Pancreas (tissue), 10 donors: ENCODE data around the gene ZNRD2. TPM values are rescaled to one million over a fixed set of nuclear protein-coding genes. Genes with fewer than 3 reads are reported as not detected.

Experiments used
- ATAC-seq, 4 donors: fragments of 200-7000 bp; cut with Tn5 transposase; one replicate each; pipeline versions ENCODE4 v1.8.0 to v1.9.1; 2020; ENCODE audit warnings: mild to moderate bottlenecking in 4 of 4, moderate library complexity in 4 of 4
- DNase-seq, 6 donors: peaks; one replicate each; pipeline ENCODE4 v3.0.0-alpha.2; 2020
- FAIRE-seq: peaks from 2 replicates; lab custom pipeline; 2012; peaks lifted over from hg19 to GRCh38; lab: Jason Lieb, UNC
- H3K27ac ChIP-seq, 4 donors: fragments of 200-600 bp; sonication (generic); 1 replicate in 3 of 4; 2 replicates in 1 of 4; pipeline versions ENCODE4 v1.5.0 to v1.8.0; 2020
- H3K27me3 ChIP-seq, 4 donors: fragments of 200-600 bp; one replicate each; pipeline ENCODE4 v1.8.0; 2021
- H3K36me3 ChIP-seq, 3 donors: fragments of 200-600 bp; sonication (generic) in 1 of 3; one replicate each; pipeline versions ENCODE4 v1.5.0 to v1.8.0; 2020 to 2021
- H3K4me1 ChIP-seq, 3 donors: fragments of 200-600 bp; one replicate each; pipeline ENCODE4 v1.8.0; 2021
- H3K4me3 ChIP-seq, 4 donors: fragments of 200-600 bp; sonication (generic) in 2 of 4; one replicate each; pipeline versions ENCODE4 v1.5.0 to v1.8.0; 2020 to 2021
- H3K9me3 ChIP-seq, 4 donors: fragments of 200-600 bp; one replicate each; pipeline ENCODE4 v1.8.0; 2021
- CTCF ChIP-seq, 4 donors: fragments of 200-600 bp; sonication (generic) in 3 of 4; IDR thresholded peaks; one replicate each; pipeline versions ENCODE4 v1.5.0 to v1.8.0; 2021; ENCODE audit warnings: antibody characterized with exemption in 4 of 4
- WGBS, 2 donors: extraction: QIAGEN DNeasy Blood & Tissue Kit; methylation state at CpG; one replicate each; pipeline ENCODE4 v1.1.7; 2013; 5-methylcytosine and 5-hydroxymethylcytosine counted together
- intact Hi-C, 3 donors: fragments of 100-400 bp; cut with DNase I; formaldehyde crosslinking; loops; one replicate each; pipeline versions ENCODE4 v1.11.1 to v1.14.2; 2022
- polyA plus RNA-seq, 2 donors: library from polyadenylated mRNA; stranded (reverse); fragments of 200-250 nt; gene quantifications; one replicate each; pipeline ENCODE4 v1.2.3, GENCODE V29; 2013
- total RNA-seq, 6 donors: library from RNA; stranded (reverse); fragmentation: NEBNext Ultra II Directional in 4 of 6; extraction: Animal tissue kit (Norgen Biotek cat#: 25700) in 4 of 6; gene quantifications; one replicate each; pipeline versions ENCODE4 v1.2.1 to v1.2.4, GENCODE V29; 2021 to 2023
- donor health status: healthy with polysubstance abuse.
- donor health status: DM: no; HTN: no; CAD: no; lungs with moderate emphysema.
- donor health status: DM: no; HTN: no; CAD: no.
- donor health status: control.
- donor health status: control.
- donor health status: Bipolar disorder and iron deficiency.
- donor health status: DM: yes; HTN: yes; CAD: no.
- donor health status: DM: no; HTN: no; CAD: no.
- donor health status: DM: no; HTN: no; CAD: no.
- donor health status: DM: yes; HTN: yes; CAD: no.

The ZNRD2 gene
- total and polyA plus RNA-seq, 8 donors: 17.8 to 34.8 (median 22.6) TPM

- no peak for DNase-seq
- ATAC-seq: no peak
- H3K4me1 ChIP-seq: peaks cover 5 to 13% (median 7%) of the 10 kb centered on the region in 3 donors
- no peak for FAIRE-seq
- H3K4me3 ChIP-seq: no peak overlapping the region
- TF ChIP-seq CTCF (IDR thresholded peaks at IDR 0.05): no peak
- intact Hi-C loops: no loop called here
- H3K27me3 ChIP-seq: no peaks in the 10 kb centered on the region
- H3K9me3 ChIP-seq: no peaks in the 10 kb centered on the region
- WGBS, 2 donors: 88 to 92% methylated on average over 3 of the region's 3 CpGs
- peaks cover 0 to 9% (median 0%) of the 10 kb centered on the region in 3 donors for H3K36me3 ChIP-seq
- H3K27ac ChIP-seq: no peak overlapping the region
Measured at GRCh38 chr11:65542738-65543390, 27.4 kb upstream of the ZNRD2 start.

- WGBS, 2 donors: 47 to 55% methylated on average over 4 of the region's 4 CpGs
- intact Hi-C loops: no loop called here
- H3K27ac ChIP-seq: peak overlapping the region; percentile 60 to 86 (median 76)
- H3K36me3 ChIP-seq: no peaks in the 10 kb centered on the region
- no peaks in the 10 kb centered on the region for H3K27me3 ChIP-seq
- H3K4me1 ChIP-seq: peaks cover 0 to 13% (median 7%) of the 10 kb centered on the region in 3 donors
- no peaks in the 10 kb centered on the region for H3K9me3 ChIP-seq
- ATAC-seq: peak in 1 of 4 donors; percentile 8
- peak in 2 of 6 donors; percentile 16 to 38 for DNase-seq
- peak overlapping the region in 3 of 4 donors; percentile 19 to 55 (median 39) for H3K4me3 ChIP-seq
- FAIRE-seq: no peak
- no peak for TF ChIP-seq CTCF (IDR thresholded peaks at IDR 0.05)
Measured at GRCh38 chr11:65545853-65546216, 24.4 kb upstream of the ZNRD2 start.

- Histone ChIP-seq H3K27me3 (no peaks in the 10 kb centered on the region), H3K36me3 (no peaks in the 10 kb centered on the region), H3K4me3 (peak overlapping the region; percentile 12 to 55 (median 29)), H3K9me3 (no peaks in the 10 kb centered on the region), H3K27ac (peak overlapping the region; percentile 60 to 86 (median 76)), H3K4me1 (peaks cover 0 to 8% (median 2%) of the 10 kb centered on the region in 3 donors)
- ATAC-seq (peak; percentile 92 to 95 (median 94)), FAIRE-seq (no peak), DNase-seq (peak; percentile 93 to 99 (median 96))
- TF ChIP-seq CTCF (IDR thresholded peaks at IDR 0.05): no peak
- 9 to 12% methylated on average over 61 to 64 of the region's 64 CpGs for WGBS, 2 donors
- intact Hi-C loops: no loop called here
Measured at GRCh38 chr11:65546217-65546958, 23.9 kb upstream of the ZNRD2 start.

- no peak for TF ChIP-seq CTCF (IDR thresholded peaks at IDR 0.05)
Measured at GRCh38 chr11:65547446-65548125, 22.7 kb upstream of the ZNRD2 start.

More at GRCh38 chr11:65547446-65548125, 22.7 kb upstream of the ZNRD2 start:
- H3K9me3 ChIP-seq: no peaks in the 10 kb centered on the region
- peak in 3 of 6 donors; percentile 19 to 78 (median 54) for DNase-seq
- no peak for FAIRE-seq
- no peak for ATAC-seq
- H3K4me1 ChIP-seq: peaks cover 0 to 6% (median 3%) of the 10 kb centered on the region in 3 donors
- H3K4me3 ChIP-seq: no peak overlapping the region
- H3K27ac ChIP-seq: no peak overlapping the region
- H3K27me3 ChIP-seq: no peaks in the 10 kb centered on the region
- intact Hi-C loops: no loop called here
- H3K36me3 ChIP-seq: no peaks in the 10 kb centered on the region
- WGBS, 2 donors: 89 to 90% methylated on average over 52 of the region's 52 CpGs
